GM18519 (cell line): ENCODE results near the gene PCDH9.

Source experiments
- ATAC-seq: cut with Tn5 transposase; IDR thresholded peaks from one replicate; pipeline ENCODE4 v1.9.1; 2021; ENCODE audit warnings: mild to moderate bottlenecking, moderate library complexity; ENCODE audit not compliant: unreplicated experiment, low FRiP score

Gene PCDH9

GRCh38 chr13:67049744-67050143, 180.4 kb downstream of the PCDH9 start:
- no peak for ATAC-seq

GRCh38 chr13:67048821-67049150, 181.3 kb downstream of the PCDH9 start:
- ATAC-seq, result no peak

- ATAC-seq, result peak; percentile 70
Measured at GRCh38 chr13:67048084-67048820, 181.9 kb downstream of the PCDH9 start.

- no peak for ATAC-seq
Measured at GRCh38 chr13:67045357-67045756, 184.8 kb downstream of the PCDH9 start.

GRCh38 chr13:67043901-67044300, 186.2 kb downstream of the PCDH9 start:
- ATAC-seq, result no peak

- no peak for ATAC-seq
Measured at GRCh38 chr13:67042556-67042955, 187.6 kb downstream of the PCDH9 start.

- no peak for ATAC-seq
Measured at GRCh38 chr13:67036699-67037457, 193.3 kb downstream of the PCDH9 start.

GRCh38 chr13:67033170-67033569, 197.0 kb downstream of the PCDH9 start:
- ATAC-seq, result no peak

GRCh38 chr13:67023130-67023876, 206.8 kb downstream of the PCDH9 start:
- no peak for ATAC-seq

GRCh38 chr13:67018775-67019174, 211.4 kb downstream of the PCDH9 start:
- ATAC-seq, result no peak

GRCh38 chr13:67017276-67017675, 212.9 kb downstream of the PCDH9 start:
- ATAC-seq, result no peak

- no peak for ATAC-seq
Measured at GRCh38 chr13:67015976-67016600, 214.0 kb downstream of the PCDH9 start.

GRCh38 chr13:67014399-67014798, 215.7 kb downstream of the PCDH9 start:
- ATAC-seq, result no peak

- no peak for ATAC-seq
Measured at GRCh38 chr13:67013709-67014108, 216.4 kb downstream of the PCDH9 start.

- ATAC-seq, result no peak
Measured at GRCh38 chr13:67008075-67008668, 222.0 kb downstream of the PCDH9 start.

- no peak for ATAC-seq
Measured at GRCh38 chr13:67004511-67004910, 225.6 kb downstream of the PCDH9 start.

- ATAC-seq, result no peak
Measured at GRCh38 chr13:67003743-67004142, 226.4 kb downstream of the PCDH9 start.

- ATAC-seq, result no peak
Measured at GRCh38 chr13:67001363-67001762, 228.8 kb downstream of the PCDH9 start.

- no peak for ATAC-seq
Measured at GRCh38 chr13:66996503-66996902, 233.6 kb downstream of the PCDH9 start.

- peak; percentile 48 for ATAC-seq
Measured at GRCh38 chr13:66995203-66995611, 234.9 kb downstream of the PCDH9 start.
